Measurements from ENCODE around the gene KIAA1143. TPM values are rescaled to one million over a fixed set of nuclear protein-coding genes. Genes with fewer than 3 reads are reported as not detected.

Gene KIAA1143
- total RNA-seq (2022; extraction: Qiagen RNA extraction) = 9.7 to 16.8 TPM (median 13.9 TPM) in 5 replicates

DNA sequence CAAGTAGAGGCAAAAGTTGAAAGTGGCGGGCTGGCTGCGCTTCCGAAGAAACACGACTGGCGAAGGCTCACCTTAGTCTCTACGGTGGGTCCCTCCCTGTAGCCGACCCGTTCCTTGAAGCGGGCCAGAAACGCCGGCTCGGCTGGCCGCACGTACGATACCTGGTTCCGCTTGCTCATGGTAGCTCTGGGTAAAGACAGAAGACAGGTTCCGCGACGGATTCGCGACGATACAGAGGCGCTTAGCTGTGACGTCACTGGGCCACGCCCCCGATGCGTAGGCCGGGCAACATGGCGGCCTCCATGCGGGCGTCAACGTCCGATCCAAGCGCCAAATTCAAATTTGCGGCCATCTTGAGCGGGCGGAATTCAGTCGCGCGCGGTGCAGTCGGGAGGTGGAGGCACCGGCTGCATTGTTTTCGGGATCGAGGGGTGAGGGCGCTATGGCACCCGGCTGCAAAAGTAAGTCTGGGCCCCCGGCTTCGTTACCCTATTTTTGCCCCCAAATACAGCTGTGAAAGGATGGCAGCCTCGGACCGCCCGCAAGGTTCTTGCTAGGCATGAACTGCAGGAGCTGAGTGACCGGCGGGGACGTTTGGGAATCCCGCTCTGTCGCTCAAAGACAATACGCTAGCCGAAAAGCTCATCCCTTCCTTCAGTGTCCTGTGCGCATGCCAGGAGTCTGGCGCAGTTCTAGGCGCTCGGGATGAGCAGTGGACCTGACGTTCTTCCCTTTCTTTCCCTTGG lies at the start of gene KIAA1143, which contains the start of gene KIF15:
TSS of gene KIAA1143 (minus strand) at position 196 of the 746 bp plus-strand sequence. CDS start at position 179, 17 bp downstream.
TSS of gene KIF15 (plus strand) at position 371 of the 746 bp plus-strand sequence. CDS start at position 443, 72 bp downstream.

DNA sequence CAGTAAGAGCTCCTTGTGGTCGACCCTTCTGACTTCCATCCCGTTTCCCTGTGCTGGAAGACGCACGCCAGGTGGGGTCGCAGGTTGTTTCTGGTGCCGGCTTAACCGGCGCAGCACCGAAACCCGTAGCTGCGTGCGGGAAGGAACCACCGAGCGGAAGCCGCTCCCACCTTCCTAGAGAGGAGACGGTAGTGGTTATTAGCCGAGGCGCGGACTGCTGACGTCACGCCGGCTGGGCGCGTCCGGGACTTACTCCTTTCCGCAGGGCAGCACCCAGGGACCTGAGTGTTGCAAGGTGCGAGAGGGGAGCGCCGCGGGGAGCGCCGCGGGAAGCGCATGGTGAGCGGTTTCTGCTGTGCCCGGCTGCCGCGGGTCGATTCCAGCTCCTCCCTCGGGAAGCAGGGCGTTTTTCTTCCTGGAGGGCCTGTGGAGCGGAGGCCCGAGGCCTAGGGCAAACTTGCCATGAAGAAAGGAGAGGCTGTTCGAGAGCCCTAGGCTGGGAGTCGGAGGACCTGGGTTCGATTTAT lies 32.0 kb downstream of the KIAA1143 start, which contains the start of gene ZNF501:
TSS of gene ZNF501 (plus strand) at position 252 of the 527 bp plus-strand sequence. CDS start 4,787 bp downstream, outside the sequence.

GRCh38 chr3:44712455-44713075 lies 48.9 kb downstream of the KIAA1143 start, which contains the start of gene ZNF502:
Gene ZNF502, plus strand, starts transcription at chr3:44712660. Its CDS starts 7,602 bp downstream, at chr3:44720262.

Other genes starting within 250 kb of the KIAA1143 start
- not detected in 5 replicates for gene ZKSCAN7, start 206.4 kb downstream of the KIAA1143 start, total RNA-seq (2022; extraction: Qiagen RNA extraction)
- gene ZNF660, start 176.7 kb downstream of the KIAA1143 start, total RNA-seq (2022; extraction: Qiagen RNA extraction) = not detected in 5 replicates
- gene ZNF197, start 136.6 kb downstream of the KIAA1143 start, total RNA-seq (2022; extraction: Qiagen RNA extraction) = 1.4 to 2.1 TPM (median 1.6 TPM) in 5 replicates
- 5.0 to 7.1 TPM (median 5.3 TPM) in 5 replicates for gene ZNF35, start 112.9 kb downstream of the KIAA1143 start, total RNA-seq (2022; extraction: Qiagen RNA extraction)
- gene ZNF502, start 49.0 kb downstream of the KIAA1143 start, total RNA-seq (2022; extraction: Qiagen RNA extraction) = 1.6 to 2.3 TPM (median 1.6 TPM) in 5 replicates
- gene ZNF501, start 32.0 kb downstream of the KIAA1143 start, total RNA-seq (2022; extraction: Qiagen RNA extraction) = not detected in 5 replicates
- 7.5 to 10.8 TPM (median 8.1 TPM) in 5 replicates for gene KIF15, start 175 bp upstream of the KIAA1143 start, total RNA-seq (2022; extraction: Qiagen RNA extraction)
- gene TMEM42, start 100.3 kb upstream of the KIAA1143 start, total RNA-seq (2022; extraction: Qiagen RNA extraction) = 7.3 to 12.5 TPM (median 11.5 TPM) in 5 replicates
- gene TGM4, start 113.0 kb upstream of the KIAA1143 start, total RNA-seq (2022; extraction: Qiagen RNA extraction) = 0.07 to 0.30 TPM (median 0.14 TPM) in 5 replicates
- gene ZDHHC3, start 214.6 kb upstream of the KIAA1143 start, total RNA-seq (2022; extraction: Qiagen RNA extraction) = 40.4 to 42.6 TPM (median 42.4 TPM) in 5 replicates
- 42.2 to 52.6 TPM (median 46.8 TPM) in 5 replicates for gene EXOSC7, start 214.6 kb upstream of the KIAA1143 start, total RNA-seq (2022; extraction: Qiagen RNA extraction)

Measured in A549 treated with Mapracorat at 1 μM for 4 hours (cell line).